ENCODE data around the gene SIK3. TPM values are rescaled to one million over a fixed set of nuclear protein-coding genes. Genes with fewer than 3 reads are reported as not detected.

Gene SIK3
- total RNA-seq, 1 experiment from 2014 or later, result 31.4 TPM

- Mint-ChIP-seq H3K4me3 (no peak overlapping the region), H3K27ac (no peak overlapping the region), H3K4me1 (no peaks in the 10 kb centered on the region), H3K9me3 (no peaks in the 10 kb centered on the region), H3K36me3 (ENCODE audit: insufficient read depth in 1 of 3, low read depth in 3 of 3) (peaks cover 17 to 70% (median 63%) of the 10 kb centered on the region in 3 experiments; a peak in 6 of 7 replicates), H3K27me3 (ENCODE audit: low read depth) (no peaks in the 10 kb centered on the region)
- Histone ChIP-seq H2BK15ac (ENCODE audit: low read depth, low read length) (no peak overlapping the region), H3K14ac (ENCODE audit: insufficient read depth, low read length) (no peak overlapping the region), H3K23me2 (ENCODE audit: insufficient read length, low read depth, low read length, poor library complexity, severe bottlenecking) (no peaks in the 10 kb centered on the region), H2AFZ (ENCODE audit: low read length) (no peak overlapping the region), H3K23ac (ENCODE audit: insufficient read length, low read depth, low read length) (no peak overlapping the region), H4K8ac (replicated peaks; ENCODE audit: insufficient read length, low read depth, low read length) (no peak overlapping the region), H3K4ac (ENCODE audit: low read depth, low read length) (no peak overlapping the region), H4K5ac (ENCODE audit: insufficient read length, low read depth, low read length) (no peak overlapping the region), H3K18ac (ENCODE audit: insufficient read length, low read depth, low read length) (no peak overlapping the region), H2BK20ac (ENCODE audit: low read depth, low read length, poor library complexity, severe bottlenecking) (no peak overlapping the region), H3T11ph (ENCODE audit: low read length) (no peak overlapping the region), H4K20me1 (ENCODE audit: control insufficient read depth, insufficient read depth, insufficient read length) (peaks cover 2% of the 10 kb centered on the region), H4K91ac (ENCODE audit: insufficient read length, low read depth, low read length) (no peak overlapping the region), H3K27ac (ENCODE audit: insufficient read length, low read depth, low read length) (no peak overlapping the region), H3K9ac (ENCODE audit: extremely low read depth, insufficient read length, low read length) (no peak overlapping the region), H2AK5ac (ENCODE audit: insufficient read length, low read length) (no peak overlapping the region), H3K79me1 (ENCODE audit: insufficient read depth, low read depth, low read length, poor library complexity, severe bottlenecking) (no peaks in the 10 kb centered on the region), H3K9me3 (ENCODE audit: control insufficient read depth, low read depth, low read length) (no peaks in the 10 kb centered on the region), H2BK12ac (ENCODE audit: insufficient read length, low read depth, low read length) (no peak overlapping the region), H3K27me3 (ENCODE audit: insufficient read depth, low read length) (no peaks in the 10 kb centered on the region), H2BK5ac (ENCODE audit: insufficient read length, low read length) (no peak overlapping the region), H2BK120ac (ENCODE audit: low read depth, low read length, poor library complexity, severe bottlenecking) (no peak overlapping the region), H3K4me1 (ENCODE audit: insufficient read depth, low read length) (no peaks in the 10 kb centered on the region), H3K79me2 (ENCODE audit: insufficient read depth, low read length) (no peaks in the 10 kb centered on the region), H3K4me2 (ENCODE audit: insufficient read depth, insufficient read length, low read length) (no peak overlapping the region), H3K56ac (ENCODE audit: insufficient read length, low read depth, low read length) (no peak overlapping the region)
- TF ChIP-seq, protein P1, sequence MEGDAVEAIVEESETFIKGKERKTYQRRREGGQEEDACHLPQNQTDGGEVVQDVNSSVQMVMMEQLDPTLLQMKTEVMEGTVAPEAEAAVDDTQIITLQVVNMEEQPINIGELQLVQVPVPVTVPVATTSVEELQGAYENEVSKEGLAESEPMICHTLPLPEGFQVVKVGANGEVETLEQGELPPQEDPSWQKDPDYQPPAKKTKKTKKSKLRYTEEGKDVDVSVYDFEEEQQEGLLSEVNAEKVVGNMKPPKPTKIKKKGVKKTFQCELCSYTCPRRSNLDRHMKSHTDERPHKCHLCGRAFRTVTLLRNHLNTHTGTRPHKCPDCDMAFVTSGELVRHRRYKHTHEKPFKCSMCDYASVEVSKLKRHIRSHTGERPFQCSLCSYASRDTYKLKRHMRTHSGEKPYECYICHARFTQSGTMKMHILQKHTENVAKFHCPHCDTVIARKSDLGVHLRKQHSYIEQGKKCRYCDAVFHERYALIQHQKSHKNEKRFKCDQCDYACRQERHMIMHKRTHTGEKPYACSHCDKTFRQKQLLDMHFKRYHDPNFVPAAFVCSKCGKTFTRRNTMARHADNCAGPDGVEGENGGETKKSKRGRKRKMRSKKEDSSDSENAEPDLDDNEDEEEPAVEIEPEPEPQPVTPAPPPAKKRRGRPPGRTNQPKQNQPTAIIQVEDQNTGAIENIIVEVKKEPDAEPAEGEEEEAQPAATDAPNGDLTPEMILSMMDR (conservative IDR thresholded peaks at IDR 0.05), result no peak; the same call in 2 of the 3 replicates
- no CpG with 5 or more reads among the region's 4 CpGs for WGBS (ENCODE audit: extremely low coverage, insufficient read length, low lambda C conversion rate)
- no peak for DNase-seq
Measured at GRCh38 chr11:116869610-116870009, 228.6 kb downstream of the SIK3 start.
